ENCODE results near the gene MAP1LC3B2. TPM values are rescaled to one million over a fixed set of nuclear protein-coding genes. Genes with fewer than 3 reads are reported as not detected.

MAP1LC3B2 gene
- total RNA-seq, 1 experiment from 2014 or later: 1.9 TPM

DNA sequence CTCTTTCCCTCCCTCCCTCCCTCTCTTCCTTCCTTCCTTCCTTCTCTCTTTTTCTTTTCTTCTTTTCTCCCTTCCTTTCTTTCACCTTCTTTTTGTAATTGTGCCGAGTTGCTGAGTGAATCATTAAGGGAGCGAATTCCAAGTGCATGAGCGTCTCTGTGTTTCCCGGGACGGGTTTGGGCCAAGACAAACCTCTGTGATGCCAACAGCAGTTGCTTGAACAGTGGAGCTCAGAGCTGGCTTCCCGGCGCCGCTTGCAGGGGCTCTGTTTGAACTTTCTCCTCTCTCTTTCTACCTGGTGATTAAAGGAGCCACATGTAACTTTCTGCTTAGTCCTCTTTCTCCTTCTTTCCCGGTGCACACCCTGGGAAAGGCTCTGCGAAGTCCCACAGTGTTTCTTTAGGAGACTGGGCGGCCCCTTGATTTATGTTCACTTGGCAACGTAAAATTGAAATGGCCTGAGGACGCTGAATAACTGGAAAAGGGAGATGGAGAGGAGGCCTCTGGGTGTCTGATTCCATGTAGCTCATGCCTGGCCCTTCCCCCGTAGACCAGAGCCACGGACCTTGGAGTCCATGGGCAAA lies 33.7 kb upstream of the MAP1LC3B2 start:
- ChIA-PET CTCF (no interaction called here), POLR2A (interaction anchor here (0.6 kb wide), 1 partner anchor 73 kb away, joined by 3 read pairs; no protein-coding TSS in a partner anchor)
- ATAC-seq (peak; percentile 89), DNase-seq (ENCODE audit: low read depth, low spot score) (no peak)
- peak overlapping the region; percentile 3 to 39; a peak in 3 of 4 replicates for H3K4me3 ChIP-seq (ENCODE audit: low read depth in 2 of 2, low read length in 2 of 2)
- H3K4me1 ChIP-seq (ENCODE audit: control insufficient read depth, insufficient read depth, low read length): peaks cover 62% of the 10 kb centered on the region
- no TSS peak for BruUV-seq (replicated peaks)
- H3K27me3 ChIP-seq (ENCODE audit: control insufficient read depth, insufficient read depth, low read length): no peaks in the 10 kb centered on the region
- intact Hi-C loops (cut with micrococcal nuclease; ENCODE audit: unreplicated experiment): loop anchor here (5.0 kb wide), 1 partner anchor 248 kb away; the partner anchor contains the start of gene MED13L
- in situ Hi-C loops (cut with HindIII; ENCODE audit: low pct_unique_long_range_greater_than_20kb, low sequenced_read_pairs): no loop called here
- no peaks in the 10 kb centered on the region for H3K36me3 ChIP-seq (ENCODE audit: control insufficient read depth, insufficient read depth, low read length)
- TF ChIP-seq TCF7L2 (IDR thresholded peaks at IDR 0.05; ENCODE audit: low read depth, low read length): peak; percentile 87
- TF ChIP-seq REST (IDR thresholded peaks at IDR 0.05; ENCODE audit: insufficient read depth in 1 of 2, low read depth in 2 of 2, low read length in 1 of 2): no peak
- TF ChIP-seq POLR2AphosphoS5 (IDR thresholded peaks at IDR 0.05; ENCODE audit: low read depth, low read length): peak; percentile 24; the same call in 1 of the 2 replicates
- no peaks in the 10 kb centered on the region; the same call in 1 of the 2 replicates for H3K9me3 ChIP-seq (ENCODE audit: control insufficient read depth, insufficient read depth, low read depth, low read length)
- H3K27ac ChIP-seq (ENCODE audit: low read length): peak overlapping the region; percentile 92

GRCh38 chr12:116528065-116528464 lies 31.1 kb upstream of the MAP1LC3B2 start:
- H3K9me3 ChIP-seq (ENCODE audit: control insufficient read depth, insufficient read depth, low read depth, low read length): no peaks in the 10 kb centered on the region; the same call in 1 of the 2 replicates
- in situ Hi-C loops (cut with HindIII; ENCODE audit: low pct_unique_long_range_greater_than_20kb, low sequenced_read_pairs): no loop called here
- POLR2A ChIA-PET: no interaction called here
- peaks cover 59% of the 10 kb centered on the region for H3K4me1 ChIP-seq (ENCODE audit: control insufficient read depth, insufficient read depth, low read length)
- DNase-seq (ENCODE audit: low read depth, low spot score) (no peak), ATAC-seq (peak; percentile 6; the same call in 1 of the 2 replicates)
- intact Hi-C loops (cut with micrococcal nuclease; ENCODE audit: unreplicated experiment): loop anchor here (5.0 kb wide), 1 partner anchor 251 kb away; the partner anchor contains the start of gene MED13L
- no TSS peak for BruUV-seq (replicated peaks)
- peak; percentile 86 for TF ChIP-seq TCF7L2 (IDR thresholded peaks at IDR 0.05; ENCODE audit: low read depth, low read length)
- TF ChIP-seq, protein P1, sequence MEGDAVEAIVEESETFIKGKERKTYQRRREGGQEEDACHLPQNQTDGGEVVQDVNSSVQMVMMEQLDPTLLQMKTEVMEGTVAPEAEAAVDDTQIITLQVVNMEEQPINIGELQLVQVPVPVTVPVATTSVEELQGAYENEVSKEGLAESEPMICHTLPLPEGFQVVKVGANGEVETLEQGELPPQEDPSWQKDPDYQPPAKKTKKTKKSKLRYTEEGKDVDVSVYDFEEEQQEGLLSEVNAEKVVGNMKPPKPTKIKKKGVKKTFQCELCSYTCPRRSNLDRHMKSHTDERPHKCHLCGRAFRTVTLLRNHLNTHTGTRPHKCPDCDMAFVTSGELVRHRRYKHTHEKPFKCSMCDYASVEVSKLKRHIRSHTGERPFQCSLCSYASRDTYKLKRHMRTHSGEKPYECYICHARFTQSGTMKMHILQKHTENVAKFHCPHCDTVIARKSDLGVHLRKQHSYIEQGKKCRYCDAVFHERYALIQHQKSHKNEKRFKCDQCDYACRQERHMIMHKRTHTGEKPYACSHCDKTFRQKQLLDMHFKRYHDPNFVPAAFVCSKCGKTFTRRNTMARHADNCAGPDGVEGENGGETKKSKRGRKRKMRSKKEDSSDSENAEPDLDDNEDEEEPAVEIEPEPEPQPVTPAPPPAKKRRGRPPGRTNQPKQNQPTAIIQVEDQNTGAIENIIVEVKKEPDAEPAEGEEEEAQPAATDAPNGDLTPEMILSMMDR (IDR thresholded peaks at IDR 0.05): no peak
- TF ChIP-seq REST (IDR thresholded peaks at IDR 0.05; ENCODE audit: insufficient read depth in 1 of 2, low read depth in 2 of 2, low read length in 1 of 2): no peak
- TF ChIP-seq SIN3A (IDR thresholded peaks at IDR 0.05; ENCODE audit: borderline replicate concordance, insufficient read depth, low read depth, low read length): no peak
- no peak for TF ChIP-seq POLR2AphosphoS5 (IDR thresholded peaks at IDR 0.05; ENCODE audit: low read depth, low read length)
- no peak overlapping the region for H3K4me3 ChIP-seq (ENCODE audit: low read depth in 2 of 2, low read length in 2 of 2)
- H3K36me3 ChIP-seq (ENCODE audit: control insufficient read depth, insufficient read depth, low read length): no peaks in the 10 kb centered on the region
- CTCF ChIA-PET: no interaction called here
- no peaks in the 10 kb centered on the region for H3K27me3 ChIP-seq (ENCODE audit: control insufficient read depth, insufficient read depth, low read length)
- H3K27ac ChIP-seq (ENCODE audit: low read length): peak overlapping the region; percentile 92
